GM18861 (cell line): ENCODE data around the gene PRMT7.

ENCODE experiments used
- ATAC-seq: cut with Tn5 transposase; IDR thresholded peaks from one replicate; pipeline ENCODE4 v1.9.1; 2021; ENCODE audit not compliant: unreplicated experiment

Gene PRMT7

DNA sequence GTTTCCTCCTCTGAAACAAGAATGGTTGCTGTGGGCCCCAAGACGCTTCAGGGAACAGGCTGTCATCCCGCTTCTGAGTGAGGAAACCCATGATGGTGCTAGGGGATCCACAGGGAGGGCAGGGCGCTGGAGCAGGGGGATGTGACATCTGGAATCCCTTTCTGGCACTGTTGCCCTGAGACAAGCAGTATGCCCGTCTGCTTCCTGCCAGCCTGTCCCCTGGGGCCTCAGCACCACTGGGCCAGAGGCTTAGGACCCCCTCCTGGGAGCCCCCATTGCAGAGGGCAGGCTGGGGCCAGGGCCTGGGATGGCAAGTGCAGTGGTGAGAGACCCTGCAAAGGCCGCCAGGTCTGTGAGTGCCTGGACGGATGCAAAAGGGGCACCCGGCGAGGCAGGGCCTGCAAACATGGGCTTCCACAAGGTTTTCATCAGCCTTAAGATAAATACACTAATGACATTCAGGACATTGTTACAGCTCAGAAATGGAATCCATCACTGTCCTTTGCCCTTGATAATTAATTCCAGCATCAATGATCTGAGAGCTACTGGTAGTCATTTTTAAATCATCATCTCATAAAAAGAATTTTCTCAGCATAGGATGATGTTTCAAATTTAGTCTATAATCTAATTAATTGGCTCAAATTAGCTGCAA, 51.6 kb downstream of the PRMT7 start:
- no peak for ATAC-seq

DNA sequence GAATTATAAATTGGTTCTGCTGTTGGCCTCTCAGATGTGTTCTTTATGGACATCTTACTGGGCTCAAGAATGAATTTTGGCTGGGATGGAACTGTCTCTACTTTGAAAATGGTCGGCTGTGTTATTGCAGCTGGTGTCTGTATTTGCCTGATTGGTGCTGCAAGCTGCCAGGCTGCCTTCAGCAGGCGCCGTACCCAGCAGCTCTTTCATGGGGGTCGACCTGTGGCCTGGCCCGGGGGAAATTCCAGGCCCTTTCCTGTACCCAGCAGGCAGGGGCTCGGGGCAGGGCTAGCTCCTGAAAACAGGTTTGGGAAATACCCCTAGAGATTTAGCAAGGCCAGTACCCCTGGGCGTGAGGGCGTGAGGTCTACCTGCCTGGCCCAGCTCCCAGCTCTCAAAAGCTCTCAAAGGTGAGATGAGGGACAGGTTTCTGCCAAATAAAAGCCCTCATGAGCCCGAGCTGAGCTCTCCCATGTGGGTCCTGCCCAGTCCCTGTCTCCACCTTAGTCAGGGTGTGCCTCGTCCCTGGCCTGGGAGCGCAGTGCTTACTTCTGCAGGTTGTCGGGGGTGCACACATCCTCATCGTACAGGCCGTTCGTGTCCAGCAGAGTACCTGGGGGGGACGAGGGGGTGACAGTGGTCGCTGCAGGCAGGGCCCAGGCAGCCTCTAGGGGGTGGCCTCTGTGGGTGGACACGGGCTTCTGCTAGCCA, 52.3 kb downstream of the PRMT7 start:
- ATAC-seq: no peak

DNA sequence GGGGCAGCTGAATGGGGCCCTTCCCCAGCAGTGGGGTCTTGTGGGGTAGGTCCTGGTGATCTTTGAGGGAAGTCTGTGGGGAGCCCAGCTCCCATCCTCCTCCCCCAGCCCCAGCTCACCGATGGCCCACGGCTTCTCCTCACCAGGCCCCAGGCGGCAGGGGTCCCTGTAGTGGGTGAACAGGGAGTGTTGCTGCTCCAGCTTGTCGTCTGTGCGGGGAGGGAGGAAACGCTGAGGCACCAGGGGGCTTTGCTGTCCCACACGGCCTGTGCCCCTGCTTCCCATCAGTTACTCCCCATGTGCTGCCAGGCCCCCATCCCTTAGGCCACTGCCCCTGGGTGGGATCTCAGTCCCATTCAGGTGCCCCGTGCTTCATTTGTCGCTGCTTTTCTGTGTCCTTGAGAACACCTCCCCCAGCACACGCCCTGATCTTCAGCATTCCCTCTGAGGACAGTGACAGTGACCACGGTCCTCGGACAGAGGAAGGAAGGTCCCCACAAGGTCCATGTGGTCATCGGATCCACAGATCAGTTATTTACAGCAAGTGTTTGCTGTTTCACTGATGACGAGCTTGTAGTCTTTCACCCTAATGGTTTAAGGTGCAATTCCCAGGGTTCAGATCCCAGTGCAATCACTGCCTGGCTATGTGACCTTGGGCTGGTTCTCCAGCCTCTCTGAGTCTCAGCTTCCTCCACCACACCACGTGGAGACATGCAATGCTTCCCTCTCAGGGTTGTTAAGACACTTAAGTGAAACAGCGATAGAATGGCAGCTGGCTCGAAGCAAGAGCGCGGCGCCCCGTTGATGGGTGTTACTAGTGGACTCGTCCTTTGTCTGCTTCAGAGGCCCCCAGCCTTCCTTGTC, 53.1 kb downstream of the PRMT7 start:
- no peak for ATAC-seq

DNA sequence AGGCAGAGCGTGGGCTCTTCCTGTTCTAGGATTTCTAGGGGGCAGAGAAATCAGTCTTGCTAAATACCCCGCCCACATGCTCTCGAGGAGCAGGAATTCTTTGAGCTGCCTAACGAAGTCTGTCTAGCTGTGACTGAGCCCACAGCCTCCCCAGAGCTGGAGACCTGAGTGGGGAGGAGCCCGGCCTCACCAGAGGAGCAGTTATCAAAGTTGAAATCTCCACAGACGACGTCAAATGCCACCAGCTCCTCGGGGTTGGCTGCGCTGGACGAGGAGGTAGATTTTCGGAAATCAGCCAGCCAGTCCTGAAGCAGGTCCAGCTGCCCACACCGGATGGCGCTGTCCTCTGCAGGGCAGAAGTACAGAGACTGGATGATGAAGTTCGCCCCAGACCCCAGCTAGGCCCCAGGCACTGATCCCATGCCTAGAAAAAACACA, 53.8 kb downstream of the PRMT7 start:
- no peak for ATAC-seq

DNA sequence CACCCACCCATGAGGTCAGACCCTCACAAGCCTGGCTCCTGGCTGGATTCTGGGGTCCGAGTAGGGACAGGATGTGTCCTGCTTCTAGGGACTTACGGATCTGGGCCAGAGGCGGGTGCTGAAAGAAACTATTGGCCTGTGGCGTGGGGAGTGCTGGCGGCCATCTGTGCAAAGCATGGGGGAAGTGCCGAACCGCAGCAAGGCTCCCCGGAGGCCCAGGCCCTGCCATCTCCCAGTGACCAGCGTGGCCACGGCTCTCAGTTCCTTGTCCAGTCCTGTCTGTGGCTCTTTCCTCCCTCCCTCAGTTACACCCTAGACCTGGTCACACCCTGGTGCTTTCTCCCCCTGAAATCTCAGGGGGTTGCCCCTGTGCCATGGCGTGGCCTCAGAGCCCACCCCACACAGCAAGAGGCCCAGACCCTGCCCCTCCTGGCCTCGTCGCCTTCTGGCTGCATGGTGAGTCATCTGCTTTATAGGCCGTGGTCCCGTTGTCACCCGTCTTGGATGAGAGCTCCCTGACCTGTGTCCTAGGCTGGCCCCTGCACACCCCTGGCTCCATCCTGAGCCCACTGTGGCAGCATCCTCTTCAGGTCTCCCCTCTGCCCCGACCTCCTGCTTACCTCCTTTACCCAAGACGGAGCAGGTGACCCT, 54.5 kb downstream of the PRMT7 start:
- no peak for ATAC-seq

DNA sequence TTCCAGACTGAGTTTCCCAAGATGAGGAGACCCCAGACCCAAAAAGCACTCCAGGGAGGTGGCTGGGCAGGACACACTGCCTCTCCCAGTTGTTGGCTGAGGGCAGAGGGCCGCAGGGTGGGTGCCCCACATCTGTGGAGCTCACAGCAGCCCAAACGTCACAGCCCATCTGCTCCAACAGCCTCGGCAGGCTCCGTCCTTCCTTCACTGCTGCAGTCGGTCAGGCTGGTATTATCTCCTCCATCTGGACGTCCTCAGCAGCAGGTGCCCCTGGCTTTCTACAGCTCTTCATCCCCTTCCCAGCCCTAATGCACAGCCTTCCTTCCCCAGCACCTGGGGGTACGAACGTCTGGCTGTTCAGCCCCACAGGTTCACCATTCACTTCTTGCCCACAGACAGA, 55.2 kb downstream of the PRMT7 start:
- ATAC-seq: no peak

DNA sequence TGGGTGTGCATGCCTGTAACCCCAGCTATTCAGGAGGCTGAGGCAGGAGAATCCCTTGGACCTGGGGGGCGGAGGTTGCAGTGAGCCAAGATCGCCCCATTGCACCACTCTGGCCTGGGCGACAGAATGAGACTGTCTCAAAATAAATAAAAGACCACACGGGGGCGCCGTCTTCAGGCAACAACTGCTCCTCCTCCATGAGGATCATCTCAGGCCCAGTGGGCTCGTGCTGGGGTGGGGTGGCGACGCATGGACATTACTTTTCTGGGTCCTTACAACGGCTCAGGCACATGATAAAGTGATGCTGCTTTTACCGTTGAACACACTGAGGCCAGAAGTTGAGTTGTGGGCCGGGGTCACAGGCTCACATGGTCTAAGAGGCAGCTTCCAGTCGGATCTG, 56.2 kb downstream of the PRMT7 start:
- ATAC-seq: no peak

DNA sequence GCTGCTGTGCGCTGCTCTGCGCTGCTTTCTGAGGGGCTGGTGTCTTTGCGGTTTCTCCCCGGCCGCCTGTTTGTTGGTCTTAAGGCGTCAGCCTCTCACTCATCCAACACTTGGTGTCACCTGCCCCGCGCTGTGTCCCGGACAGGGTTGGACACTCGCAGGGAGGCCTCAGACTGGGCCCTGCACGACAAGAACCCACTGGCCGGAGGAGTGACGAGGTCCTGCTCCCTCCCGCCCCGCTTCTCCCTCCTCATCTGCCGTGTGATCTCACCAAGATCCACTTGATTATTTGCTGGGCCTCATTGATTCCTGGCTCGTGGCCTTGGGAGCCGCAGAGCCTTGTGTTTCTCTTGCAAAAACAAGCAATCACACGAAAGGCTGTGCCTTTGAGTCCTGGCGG, 56.6 kb downstream of the PRMT7 start:
- ATAC-seq: no peak

DNA sequence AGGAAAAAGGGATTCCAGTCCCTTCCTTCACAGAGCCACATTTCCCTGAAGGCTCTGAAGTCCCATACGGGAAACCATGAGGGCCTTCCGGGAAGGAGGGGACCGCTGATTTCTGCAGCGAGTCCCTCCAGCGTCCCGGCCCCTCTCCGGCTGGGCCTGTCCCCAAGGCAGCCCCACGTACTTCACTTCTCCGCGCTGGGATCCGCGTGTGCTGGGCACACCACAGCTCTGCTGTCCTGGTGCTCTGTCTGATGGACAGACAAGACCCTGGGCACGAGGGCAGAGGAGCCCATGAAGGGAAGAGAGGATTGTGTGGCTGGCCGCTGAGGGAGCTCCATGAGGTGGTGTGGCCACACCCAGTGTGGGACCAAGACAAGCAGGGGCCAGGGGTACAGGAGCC, 57.1 kb downstream of the PRMT7 start:
- no peak for ATAC-seq

DNA sequence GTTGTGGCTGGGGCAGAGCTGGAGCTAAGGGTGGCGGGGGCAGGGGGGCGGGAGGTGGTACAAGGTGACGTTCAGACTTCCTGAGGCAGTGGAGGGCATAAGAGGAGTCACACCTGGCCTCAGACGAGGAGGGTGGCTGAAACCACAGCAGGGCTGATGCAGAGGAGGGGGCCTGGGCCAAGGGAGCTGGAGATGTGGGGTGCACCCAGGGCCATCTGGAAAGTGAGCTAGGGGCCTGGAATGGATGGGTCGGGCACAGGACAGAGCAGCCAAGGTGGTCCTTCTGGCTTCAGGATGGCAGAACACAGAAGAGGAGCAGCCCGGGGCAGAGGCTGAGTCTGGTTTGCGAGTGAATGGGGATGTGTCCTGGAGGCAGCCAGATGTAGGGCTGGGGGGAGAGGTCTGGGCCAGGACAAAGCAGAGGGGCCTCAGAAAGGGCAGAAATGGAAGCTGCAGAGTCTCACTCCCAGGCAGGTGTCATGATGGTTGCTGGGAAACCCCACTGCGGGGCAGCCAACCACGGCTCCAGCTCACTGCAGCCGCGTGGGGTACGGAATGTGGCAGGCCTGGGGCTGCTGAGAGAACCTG, 57.6 kb downstream of the PRMT7 start:
- ATAC-seq: no peak

DNA sequence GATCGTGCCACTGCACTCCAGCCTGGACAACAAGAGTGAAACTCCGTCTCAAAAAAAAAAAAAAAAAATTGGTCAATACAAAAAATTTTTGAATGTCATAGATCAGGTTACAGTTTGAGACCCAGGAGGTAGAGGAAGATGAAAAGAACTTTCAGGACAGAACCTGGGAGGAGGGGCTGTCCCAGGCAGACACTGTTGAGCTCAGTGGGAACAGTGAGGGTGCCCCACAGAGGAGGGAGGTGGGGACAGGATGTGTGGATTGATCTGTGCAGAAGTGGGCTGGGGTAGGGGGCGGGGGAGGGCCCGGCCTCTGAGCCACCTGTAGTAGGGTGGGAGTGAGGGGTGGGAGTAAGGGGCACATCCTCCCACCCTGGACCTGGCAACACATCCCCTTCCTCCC, 58.3 kb downstream of the PRMT7 start:
- no peak for ATAC-seq

DNA sequence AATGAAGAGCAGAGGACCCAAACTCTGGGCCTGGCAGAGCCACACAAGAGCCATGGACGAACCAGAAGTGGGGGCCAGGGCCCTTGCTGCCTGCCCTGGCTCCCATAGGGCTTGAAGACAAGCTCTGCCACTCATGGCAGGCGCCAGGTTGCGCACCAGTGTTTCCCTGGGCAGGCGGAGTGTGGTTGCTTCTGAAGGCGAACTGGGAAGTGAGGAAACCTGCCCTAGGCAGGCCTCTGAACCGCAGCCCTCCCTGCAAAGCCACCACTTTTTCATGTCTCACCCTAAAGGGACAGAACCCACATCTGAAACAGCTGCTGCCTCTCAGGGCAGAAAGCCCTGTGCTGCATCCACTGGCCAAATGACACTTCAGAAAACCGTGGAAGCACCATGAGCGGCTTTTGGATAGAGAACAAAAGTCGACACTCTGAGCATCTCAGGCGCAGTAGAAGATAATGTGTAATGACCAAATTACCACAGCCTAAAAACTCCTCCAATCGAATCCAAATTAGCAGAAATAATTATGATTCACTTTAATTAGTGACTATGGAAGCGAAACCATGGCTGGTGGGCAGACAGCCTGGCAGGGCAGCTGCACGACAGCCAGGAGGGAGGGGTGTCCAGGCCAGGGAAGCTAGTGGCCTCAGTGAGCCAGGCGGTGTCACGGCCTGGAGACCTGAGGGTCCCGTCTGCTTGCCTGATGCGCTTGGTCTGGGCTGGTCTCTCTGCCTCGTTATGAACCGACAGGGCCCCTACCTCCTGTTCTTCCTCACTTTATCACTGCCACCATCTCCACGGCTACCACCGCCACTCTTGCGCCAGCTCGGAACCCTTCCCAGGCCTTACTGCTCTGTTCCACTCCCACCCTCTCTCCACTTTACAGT, 59.1 kb downstream of the PRMT7 start:
- ATAC-seq: peak; percentile 58

DNA sequence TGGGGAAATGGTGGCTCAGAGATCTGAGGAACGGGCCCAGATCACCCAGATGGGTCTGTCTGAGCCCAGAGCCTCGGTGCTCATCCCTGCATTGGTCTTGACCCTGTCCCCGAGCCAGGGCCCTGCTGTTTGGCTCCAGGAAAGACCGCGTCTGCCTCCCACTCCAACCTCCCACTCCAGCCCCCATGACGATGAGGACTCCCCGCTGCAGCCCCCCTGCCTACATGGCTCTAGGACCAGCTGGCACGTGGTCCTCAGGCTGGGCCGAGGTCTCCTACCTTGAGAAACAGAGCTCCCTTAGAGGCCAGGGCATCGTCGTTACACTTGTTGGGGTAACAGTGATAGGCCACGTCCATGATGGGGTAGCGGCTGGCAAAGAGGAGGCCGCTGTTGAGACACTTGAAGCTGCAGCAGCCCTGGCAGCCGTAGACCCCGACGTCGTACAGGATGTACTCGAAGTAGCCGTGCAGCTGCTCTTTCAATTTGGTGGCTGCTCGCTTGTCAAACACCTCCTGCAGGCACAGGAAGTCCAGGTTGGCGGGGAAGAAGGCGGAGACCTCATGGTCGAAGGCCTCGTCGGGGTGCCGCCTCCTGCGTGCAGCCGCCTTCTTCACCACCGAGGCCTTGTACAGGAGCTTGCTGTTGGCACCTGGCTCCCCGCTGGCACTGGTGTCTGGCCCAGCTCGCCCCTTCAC, 59.9 kb downstream of the PRMT7 start:
- no peak for ATAC-seq

DNA sequence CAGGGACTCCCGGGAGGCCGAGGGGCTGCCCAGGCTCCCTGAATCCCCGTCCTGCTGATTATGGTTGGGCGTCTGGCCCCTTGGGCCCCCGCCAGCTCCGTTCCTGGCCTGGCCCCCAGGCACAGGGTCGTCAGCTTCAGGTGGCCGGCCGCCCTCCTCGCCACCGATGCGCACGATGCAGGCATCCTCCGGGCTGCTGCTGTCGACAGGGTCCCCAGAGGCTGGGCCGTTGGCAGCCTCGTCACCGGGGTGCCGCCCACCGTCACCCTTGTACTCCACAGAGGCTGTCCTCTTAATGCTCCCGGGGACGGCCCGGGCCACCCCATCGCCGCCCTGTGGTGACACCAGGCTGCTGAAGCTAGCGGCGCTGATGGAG, 60.4 kb downstream of the PRMT7 start:
- no peak for ATAC-seq

DNA sequence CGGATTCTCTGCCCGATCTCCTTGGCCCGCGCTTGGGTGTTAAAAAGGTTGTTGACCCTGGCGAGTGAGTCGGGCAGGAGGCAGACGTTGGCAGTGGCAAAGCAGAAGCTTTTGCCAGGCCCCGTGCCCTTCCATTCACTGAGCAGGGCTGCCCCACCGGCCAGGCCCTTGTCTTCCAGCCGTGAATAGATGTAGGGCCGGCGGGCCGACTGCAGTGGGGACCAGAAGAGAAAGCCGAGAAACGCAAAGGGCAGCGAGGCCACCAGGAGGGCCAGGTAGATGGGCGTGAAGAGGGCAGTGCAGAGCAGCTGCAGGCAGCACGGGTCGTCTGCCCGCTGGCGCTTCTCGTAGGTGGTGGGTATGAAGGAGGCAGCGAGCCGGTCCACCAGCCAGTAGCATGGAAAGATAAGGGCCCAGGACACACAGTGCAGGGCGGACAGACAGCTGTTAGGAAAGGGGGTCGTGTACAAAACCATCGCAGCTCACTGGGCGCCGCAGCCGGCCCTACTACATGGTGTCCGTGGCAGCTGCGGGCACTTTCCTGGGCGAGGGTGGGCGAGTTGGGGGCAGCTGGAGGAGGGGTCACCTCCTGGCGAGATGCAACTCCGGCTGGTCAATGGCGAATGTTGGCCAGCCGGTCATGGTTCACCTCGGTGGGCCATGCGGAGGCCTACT, 61.0 kb downstream of the PRMT7 start:
- ATAC-seq: no peak

DNA sequence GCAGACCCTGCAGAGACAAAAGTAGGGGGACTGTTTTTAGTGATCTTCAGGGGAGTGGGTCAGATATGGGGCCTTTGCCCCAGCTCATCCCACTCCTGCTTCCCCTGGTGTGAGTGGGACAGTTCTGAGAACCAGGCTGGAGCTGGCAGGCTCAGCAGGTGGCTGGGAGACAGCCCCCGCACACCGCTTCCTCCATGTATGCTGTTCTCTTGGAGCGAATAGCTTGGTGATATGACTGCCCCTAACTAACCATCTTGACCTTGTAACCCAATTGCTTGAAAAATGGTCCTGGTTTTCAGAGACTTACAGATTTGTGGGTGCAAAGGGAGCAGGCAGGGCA, 61.5 kb downstream of the PRMT7 start:
- no peak for ATAC-seq

DNA sequence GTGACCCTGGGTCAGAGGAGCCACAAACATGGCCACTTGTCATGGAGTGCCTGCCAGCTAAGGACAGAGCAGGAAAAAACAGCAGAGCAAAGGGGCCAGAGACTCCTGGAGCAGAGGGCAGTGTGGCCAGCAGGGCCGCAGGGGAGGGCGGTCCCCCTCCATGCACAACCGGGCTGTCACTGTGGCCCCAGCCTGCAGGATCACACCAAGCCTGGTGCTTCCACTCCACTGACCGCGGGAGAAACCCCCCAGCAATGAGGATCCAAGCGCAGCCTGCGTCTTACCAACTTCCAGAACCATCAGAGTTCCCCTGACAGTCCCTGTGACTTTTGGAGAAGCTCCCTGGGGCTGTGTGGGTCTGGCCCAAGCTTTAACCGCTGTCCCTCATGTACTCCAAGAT, 62.0 kb downstream of the PRMT7 start:
- ATAC-seq: no peak

DNA sequence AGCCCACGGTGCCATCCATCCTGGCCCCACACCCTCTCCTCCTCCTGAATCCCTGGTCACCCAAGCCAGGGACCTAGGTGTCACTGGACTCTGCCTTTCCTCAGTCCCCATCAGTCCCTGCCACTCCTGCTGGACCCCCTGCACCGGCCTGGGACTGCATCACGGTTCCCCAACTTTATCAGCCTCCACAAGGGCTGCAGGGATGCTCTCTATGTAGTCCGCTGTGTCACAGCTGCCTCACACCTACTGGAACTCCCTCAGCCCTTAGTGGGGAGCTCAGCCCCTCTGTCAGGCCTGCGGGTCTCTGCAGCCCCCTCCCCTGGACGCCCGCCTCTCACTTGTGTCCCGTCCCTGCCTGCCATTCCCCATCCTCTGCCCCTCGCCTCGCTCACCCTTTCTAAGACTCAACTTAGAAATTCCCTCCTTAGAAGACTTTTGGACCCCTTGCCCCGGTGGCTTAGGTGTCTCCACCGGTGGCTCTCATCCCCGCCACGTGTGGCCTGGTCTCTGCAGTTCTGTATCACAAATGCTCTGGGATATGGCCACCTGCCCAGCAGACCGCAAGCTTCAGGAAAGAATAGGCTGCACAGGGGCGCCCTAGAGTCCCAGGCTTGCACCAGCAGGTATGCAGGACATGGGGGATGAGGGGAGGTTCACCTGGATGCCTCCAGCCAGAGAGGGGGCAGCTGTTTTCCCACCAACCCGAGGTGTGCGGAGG, 62.9 kb downstream of the PRMT7 start:
- ATAC-seq: no peak
